HUES48 (cell line): ENCODE measurements around the gene FAM184A.
"Not testable (repeated sequence)": the region's sequence is repeated elsewhere in the genome, so short reads cannot be mapped to it uniquely, and the experiment has no call there.

Experiments used
- H3K27ac ChIP-seq: one replicate; pipeline ENCODE4 v1.7.0; 2013; ENCODE audit warnings: low read depth, low read length, inconsistent platforms
- H3K27me3 ChIP-seq: 2 replicates; pipeline ENCODE4 v1.6.1; 2013; ENCODE audit warnings: mild to moderate bottlenecking, low read length; ENCODE audit not compliant: control insufficient read depth, insufficient read depth
- H3K36me3 ChIP-seq: 2 replicates; pipeline ENCODE4 v1.6.1; 2013; ENCODE audit warnings: low read length; ENCODE audit not compliant: control insufficient read depth, insufficient read depth
- H3K4me1 ChIP-seq: 2 replicates; pipeline ENCODE4 v1.6.1; 2013; ENCODE audit warnings: mild to moderate bottlenecking, low read length; ENCODE audit not compliant: control insufficient read depth, insufficient read depth
- H3K4me3 ChIP-seq: 2 replicates; pipeline ENCODE4 v1.5.1; 2013; ENCODE audit warnings: mild to moderate bottlenecking, low read depth, low read length
- H3K9ac ChIP-seq: 2 replicates; pipeline ENCODE4 v1.6.1; 2013; ENCODE audit warnings: mild to moderate bottlenecking, low read depth, low read length, moderate library complexity
- H3K9me3 ChIP-seq: 2 replicates; pipeline ENCODE4 v1.6.1; 2013; ENCODE audit warnings: low read length; ENCODE audit not compliant: control insufficient read depth, insufficient read depth

Gene FAM184A

DNA sequence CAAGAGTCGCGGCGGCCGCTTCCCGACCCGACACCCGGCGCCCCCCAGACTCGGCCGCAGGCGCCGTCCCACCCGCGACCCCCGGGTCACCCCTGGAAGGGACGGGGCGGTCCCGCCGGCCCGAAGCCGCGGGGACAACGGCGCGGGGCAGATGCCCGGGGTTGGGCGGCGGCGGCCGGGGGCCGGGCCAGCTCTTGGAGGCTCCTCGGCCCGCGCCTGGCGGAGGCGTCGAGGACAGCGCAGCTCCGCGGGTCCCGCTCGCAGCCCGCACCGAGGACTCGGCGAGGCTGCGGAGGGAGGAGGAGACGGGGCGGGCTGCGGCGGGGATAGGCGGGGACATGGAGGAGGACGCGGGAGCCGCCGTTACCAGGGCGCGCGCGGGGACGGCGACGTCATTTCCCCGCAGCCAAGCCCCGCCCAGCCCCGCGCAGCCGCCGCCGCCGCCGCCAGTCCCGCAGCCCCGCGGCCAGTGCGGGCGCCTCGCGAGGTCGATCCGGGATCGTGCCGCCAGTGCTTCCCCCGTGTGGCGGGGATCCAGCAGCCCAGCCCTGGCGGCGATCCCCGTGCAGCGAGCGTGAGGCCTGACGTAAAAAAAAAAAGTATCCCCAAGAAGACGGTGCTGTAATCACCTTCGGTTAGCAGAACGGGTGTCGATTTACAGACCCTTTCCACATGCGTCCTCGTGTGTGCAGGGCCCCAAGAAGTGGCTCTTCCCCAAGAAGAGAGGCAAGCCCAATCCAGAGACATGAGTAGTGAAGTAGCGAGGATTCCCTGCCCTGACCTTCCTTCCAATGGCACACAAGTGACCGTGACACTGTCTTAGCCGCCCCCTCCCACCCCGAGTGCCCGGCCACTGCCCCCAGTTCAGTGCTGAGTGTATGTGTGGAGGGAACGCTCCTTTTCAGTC is at the start of gene FAM184A:
Gene FAM184A (minus strand): TSS at position 289 of the 907 bp plus-strand sequence. CDS start 365 bp downstream, outside the sequence.
- Histone ChIP-seq H3K4me3 (peak within 1 kb of the TSS; percentile 69), H3K9ac (peak within 1 kb of the TSS; percentile 61; the same call in 1 of the 2 replicates), H3K9me3 (peaks cover 15% of the 10 kb centered on the region; the same call in 1 of the 2 replicates), H3K4me1 (peaks cover 6% of the 10 kb centered on the region; the same call in 1 of the 2 replicates), H3K27me3 (peaks cover 31% of the 10 kb centered on the region), H3K27ac (peak within 1 kb of the TSS; percentile 40), H3K36me3 (no peaks in the 10 kb centered on the region)

- no peak overlapping the region for H3K27ac ChIP-seq
- H3K9me3 ChIP-seq = no peaks in the 10 kb centered on the region
- H3K27me3 ChIP-seq = no peaks in the 10 kb centered on the region
- peaks cover 26% of the 10 kb centered on the region for H3K4me1 ChIP-seq
- no peak overlapping the region for H3K4me3 ChIP-seq
- no peaks in the 10 kb centered on the region for H3K36me3 ChIP-seq
- H3K9ac ChIP-seq = no peak overlapping the region
Observed at GRCh38 chr6:119127627-119128026, 49.2 kb upstream of the FAM184A start.

DNA sequence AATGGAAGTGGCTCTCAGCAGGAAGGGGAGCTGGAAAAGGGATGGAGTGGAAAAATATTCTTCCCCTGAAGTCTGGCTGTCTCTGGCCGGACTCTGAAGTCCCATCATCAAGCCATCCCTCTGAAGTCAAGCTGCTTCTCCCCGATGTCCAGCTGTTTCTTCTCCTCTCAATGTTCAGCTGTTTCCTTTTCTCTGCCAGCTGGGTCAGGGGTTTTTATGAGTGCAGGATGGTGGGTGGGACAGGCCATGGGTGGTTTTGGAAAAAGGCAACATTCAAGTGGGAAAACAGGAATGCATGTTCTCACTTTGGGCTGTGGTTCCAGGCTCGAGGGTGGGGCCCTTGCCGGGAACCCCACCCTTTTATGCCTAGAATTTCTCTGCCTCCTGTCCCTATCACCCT is 48.4 kb upstream of the FAM184A start:
- H3K36me3 ChIP-seq = no peaks in the 10 kb centered on the region
- H3K27me3 ChIP-seq = no peaks in the 10 kb centered on the region
- no peak overlapping the region for H3K9ac ChIP-seq
- no peak overlapping the region for H3K4me3 ChIP-seq
- H3K4me1 ChIP-seq = peaks cover 22% of the 10 kb centered on the region
- H3K9me3 ChIP-seq = no peaks in the 10 kb centered on the region
- no peak overlapping the region for H3K27ac ChIP-seq

DNA sequence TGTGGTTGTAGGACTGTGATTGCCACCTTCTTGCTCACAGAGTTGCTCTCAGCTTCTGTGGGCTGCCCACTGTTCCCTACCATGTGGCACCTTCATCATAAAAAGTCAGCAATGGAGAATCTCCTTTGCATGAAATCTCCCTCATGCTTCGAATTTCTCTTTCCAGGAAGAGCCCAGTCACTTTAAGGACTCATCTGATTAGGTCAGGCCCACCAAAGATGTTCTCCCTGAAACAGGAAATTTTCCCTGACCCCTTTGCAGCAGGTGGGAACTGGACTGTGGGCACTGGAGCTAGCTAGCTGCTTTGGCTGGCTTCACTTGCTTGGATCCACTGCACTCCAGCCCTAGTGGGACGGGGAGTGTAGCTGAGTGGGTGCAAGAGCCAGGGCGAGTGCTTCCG is 47.7 kb upstream of the FAM184A start:
- no peak overlapping the region for H3K9ac ChIP-seq
- H3K36me3 ChIP-seq = no peaks in the 10 kb centered on the region
- H3K4me3 ChIP-seq = no peak overlapping the region
- H3K27ac ChIP-seq = no peak overlapping the region
- H3K4me1 ChIP-seq = peaks cover 22% of the 10 kb centered on the region
- H3K27me3 ChIP-seq = no peaks in the 10 kb centered on the region
- H3K9me3 ChIP-seq = no peaks in the 10 kb centered on the region

DNA sequence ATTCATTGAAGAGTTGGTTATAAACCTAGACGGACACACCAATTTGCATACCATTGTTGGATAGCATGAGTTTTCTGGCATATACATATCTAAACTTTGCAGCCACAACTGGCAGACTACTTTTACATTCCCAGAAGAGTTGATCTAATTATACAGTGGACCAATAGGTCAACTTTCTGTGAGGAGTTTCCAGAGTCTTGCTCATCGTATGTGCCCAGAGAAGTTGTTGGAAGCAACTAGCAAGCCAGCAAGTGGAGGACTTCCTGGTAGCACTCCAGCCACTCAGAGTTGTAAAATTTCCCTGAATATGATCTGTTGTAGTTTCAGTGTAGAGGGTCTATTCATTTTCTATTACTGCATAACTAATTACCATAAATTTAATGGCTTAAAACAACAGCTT is 47.1 kb upstream of the FAM184A start:
- no peak overlapping the region for H3K9ac ChIP-seq
- no peak overlapping the region for H3K27ac ChIP-seq
- H3K4me1 ChIP-seq = peaks cover 22% of the 10 kb centered on the region
- no peaks in the 10 kb centered on the region for H3K36me3 ChIP-seq
- H3K4me3 ChIP-seq = no peak overlapping the region
- H3K9me3 ChIP-seq = no peaks in the 10 kb centered on the region
- no peaks in the 10 kb centered on the region for H3K27me3 ChIP-seq

- no peak overlapping the region for H3K4me3 ChIP-seq
- no peaks in the 10 kb centered on the region for H3K27me3 ChIP-seq
- no peak overlapping the region for H3K27ac ChIP-seq
- no peaks in the 10 kb centered on the region for H3K9me3 ChIP-seq
- no peaks in the 10 kb centered on the region for H3K36me3 ChIP-seq
- H3K4me1 ChIP-seq = peaks cover 21% of the 10 kb centered on the region
- H3K9ac ChIP-seq = no peak overlapping the region
Observed at GRCh38 chr6:119124079-119124824, 45.8 kb upstream of the FAM184A start.

DNA sequence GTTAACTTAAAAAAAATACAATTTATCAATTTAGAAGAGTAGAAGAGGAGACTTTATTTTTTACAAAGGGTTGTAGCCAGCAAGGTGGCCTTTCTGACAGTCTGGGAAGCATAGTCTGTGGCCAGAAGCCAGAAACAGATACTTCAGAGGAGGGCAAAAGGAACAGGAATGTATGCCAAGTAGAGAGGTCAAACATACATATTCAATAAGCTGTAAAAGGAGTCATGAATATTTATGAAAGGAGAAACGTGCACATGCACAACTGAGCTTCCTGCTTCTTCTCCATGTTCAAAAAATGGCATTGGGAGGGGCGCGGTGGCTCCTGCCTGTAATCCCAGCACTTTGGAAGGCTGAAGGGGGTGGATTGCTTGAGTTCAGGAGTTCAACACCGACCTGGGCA is 43.9 kb upstream of the FAM184A start:
- H3K27me3 ChIP-seq = no peaks in the 10 kb centered on the region
- no peak overlapping the region for H3K9ac ChIP-seq
- H3K4me3 ChIP-seq = no peak overlapping the region
- H3K9me3 ChIP-seq = no peaks in the 10 kb centered on the region
- no peaks in the 10 kb centered on the region for H3K36me3 ChIP-seq
- H3K4me1 ChIP-seq = peaks cover 12% of the 10 kb centered on the region; the same call in 1 of the 2 replicates
- H3K27ac ChIP-seq = no peak overlapping the region

DNA sequence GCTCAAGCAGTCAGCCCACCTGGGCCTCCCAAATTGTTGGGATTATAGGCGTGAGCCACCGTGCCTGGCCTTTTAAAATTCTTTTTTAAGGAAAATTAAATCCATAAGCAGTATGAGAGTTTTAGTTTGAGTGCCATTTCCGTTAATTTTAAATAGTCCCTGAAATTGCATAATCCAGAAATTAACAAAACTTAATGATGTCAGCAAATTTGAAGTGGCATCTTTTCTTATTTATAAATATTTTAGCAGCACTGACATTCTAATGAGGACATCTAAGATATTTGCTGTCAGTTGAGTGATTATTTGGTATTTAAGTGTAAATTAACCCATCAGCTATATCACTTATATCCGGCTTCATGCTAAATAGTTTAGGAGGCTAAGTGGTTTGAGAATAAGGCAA is 42.9 kb upstream of the FAM184A start:
- Histone ChIP-seq H3K9me3 (no peaks in the 10 kb centered on the region), H3K27ac (no peak overlapping the region), H3K4me1 (peaks cover 12% of the 10 kb centered on the region; the same call in 1 of the 2 replicates), H3K27me3 (no peaks in the 10 kb centered on the region), H3K36me3 (no peaks in the 10 kb centered on the region), H3K9ac (no peak overlapping the region), H3K4me3 (no peak overlapping the region)

- no peaks in the 10 kb centered on the region for H3K27me3 ChIP-seq
- no peak overlapping the region for H3K9ac ChIP-seq
- no peak overlapping the region for H3K27ac ChIP-seq
- no peaks in the 10 kb centered on the region for H3K9me3 ChIP-seq
- no peaks in the 10 kb centered on the region for H3K36me3 ChIP-seq
- peaks cover 12% of the 10 kb centered on the region; the same call in 1 of the 2 replicates for H3K4me1 ChIP-seq
- no peak overlapping the region for H3K4me3 ChIP-seq
Observed at GRCh38 chr6:119119989-119120388, 41.5 kb upstream of the FAM184A start.

DNA sequence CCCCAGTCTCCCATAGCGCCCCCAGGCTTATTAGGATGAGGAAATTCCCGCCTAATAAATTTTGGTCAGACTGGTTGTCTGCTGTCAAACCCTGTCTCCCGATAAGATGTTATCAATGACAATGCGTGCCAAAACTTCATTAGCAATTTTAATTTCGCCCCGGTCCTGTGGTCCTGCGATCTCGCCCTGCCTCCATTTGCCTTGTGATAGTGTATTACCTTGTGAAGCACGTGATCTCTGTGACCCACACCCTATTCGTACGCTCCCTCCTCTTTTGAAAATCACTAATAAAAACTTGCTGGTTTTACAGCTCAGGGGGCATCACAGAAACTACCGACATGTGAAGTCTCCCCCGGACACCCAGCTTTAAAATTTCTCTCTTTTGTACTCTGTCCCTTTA is 40.6 kb upstream of the FAM184A start:
- H3K27ac ChIP-seq, H3K9ac ChIP-seq, H3K36me3 ChIP-seq, H3K4me1 ChIP-seq, H3K9me3 ChIP-seq, H3K27me3 ChIP-seq: not testable (repeated sequence)
- 0 out of 2 replicates have a peak overlapping the region, but pooled peaks have one; percentile 21 for H3K4me3 ChIP-seq
